ENCODE results near the gene SLC3A2. TPM values are rescaled to one million over a fixed set of nuclear protein-coding genes. Genes with fewer than 3 reads are reported as not detected.

The SLC3A2 gene
- total and polyA plus RNA-seq, 2 of the 13 experiments (the other 11 are each of a cell fraction or from before 2014, with no cell fraction given): 213 to 226 TPM

DNA sequence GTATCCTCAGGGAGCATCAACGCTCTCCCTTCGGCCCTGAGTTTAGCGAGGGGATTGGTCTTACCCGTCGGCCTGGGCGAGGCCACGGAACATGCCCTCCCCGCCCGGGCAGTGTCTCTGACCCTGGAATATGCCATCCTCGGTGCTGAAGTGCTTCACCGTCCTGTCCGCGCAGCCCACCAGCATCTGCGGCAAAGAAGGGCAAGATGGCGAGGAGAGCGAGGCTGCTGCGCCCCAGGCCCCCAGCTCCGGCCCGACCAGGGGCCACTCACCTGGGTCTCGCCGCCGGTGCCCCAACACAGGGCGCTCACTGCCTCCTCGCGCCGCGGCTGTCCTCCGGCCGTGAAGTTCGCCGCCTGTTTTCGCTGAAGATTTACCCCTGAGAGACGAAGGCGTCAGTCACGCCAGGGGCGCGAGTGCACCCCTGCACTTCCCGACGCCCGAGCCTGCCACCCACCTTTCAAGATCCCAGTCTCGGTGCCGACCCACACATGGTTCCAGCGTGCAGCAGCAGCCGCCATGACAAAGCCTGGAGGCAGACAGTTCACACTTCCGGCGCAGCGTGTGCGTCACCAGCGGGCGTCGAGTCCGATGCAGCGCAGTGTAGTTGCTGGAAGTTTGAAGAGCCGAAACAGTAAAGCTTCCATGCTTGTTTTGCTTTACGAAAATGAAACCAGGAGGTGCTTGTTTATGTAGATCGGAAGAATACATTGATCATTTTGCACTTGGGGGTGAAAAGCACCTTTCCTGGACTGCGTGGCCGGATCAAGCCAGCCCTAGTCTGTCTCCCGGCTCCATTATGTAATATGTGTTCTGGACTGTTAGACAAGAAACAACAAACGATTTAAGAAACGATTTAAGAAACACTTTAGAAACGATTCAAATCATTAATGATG is 41.4 kb upstream of the SLC3A2 start, which contains the start of gene WDR74 (continued):
- TF ChIP-seq IKZF1 (IDR thresholded peaks at IDR 0.05): no peak
- no peak for TF ChIP-seq ZSCAN20 (CRISPR knock-in tag; IDR thresholded peaks at IDR 0.05; ENCODE audit: borderline replicate concordance)
- TF ChIP-seq ZNF570 (CRISPR knock-in tag; IDR thresholded peaks at IDR 0.05; ENCODE audit: borderline replicate concordance): no peak
- peak; percentile 93; the same call in 1 of the 2 replicates for TF ChIP-seq ZIK1 (CRISPR knock-in tag; IDR thresholded peaks at IDR 0.05; ENCODE audit: borderline replicate concordance, low read depth)
- no peak for TF ChIP-seq ZNF468 (CRISPR knock-in tag; IDR thresholded peaks at IDR 0.05)
- peak; percentile 97 for TF ChIP-seq KDM2A (CRISPR knock-in tag; IDR thresholded peaks at IDR 0.05; ENCODE audit: borderline replicate concordance, low read depth)
- TF ChIP-seq, protein P1, sequence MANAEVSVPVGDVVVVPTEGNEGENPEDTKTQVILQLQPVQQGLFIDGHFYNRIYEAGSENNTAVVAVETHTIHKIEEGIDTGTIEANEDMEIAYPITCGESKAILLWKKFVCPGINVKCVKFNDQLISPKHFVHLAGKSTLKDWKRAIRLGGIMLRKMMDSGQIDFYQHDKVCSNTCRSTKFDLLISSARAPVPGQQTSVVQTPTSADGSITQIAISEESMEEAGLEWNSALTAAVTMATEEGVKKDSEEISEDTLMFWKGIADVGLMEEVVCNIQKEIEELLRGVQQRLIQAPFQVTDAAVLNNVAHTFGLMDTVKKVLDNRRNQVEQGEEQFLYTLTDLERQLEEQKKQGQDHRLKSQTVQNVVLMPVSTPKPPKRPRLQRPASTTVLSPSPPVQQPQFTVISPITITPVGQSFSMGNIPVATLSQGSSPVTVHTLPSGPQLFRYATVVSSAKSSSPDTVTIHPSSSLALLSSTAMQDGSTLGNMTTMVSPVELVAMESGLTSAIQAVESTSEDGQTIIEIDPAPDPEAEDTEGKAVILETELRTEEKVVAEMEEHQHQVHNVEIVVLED (CRISPR knock-in tag; IDR thresholded peaks at IDR 0.05; ENCODE audit: borderline replicate concordance): peak; percentile 82
- TF ChIP-seq NAIF1 (CRISPR knock-in tag; IDR thresholded peaks at IDR 0.05; ENCODE audit: borderline replicate concordance): no peak
- TF ChIP-seq ZBTB42 (CRISPR knock-in tag; IDR thresholded peaks at IDR 0.05): peak; percentile 22; the same call in 1 of the 2 replicates
- TF ChIP-seq ZNF232 (CRISPR knock-in tag; IDR thresholded peaks at IDR 0.05; ENCODE audit: borderline replicate concordance): no peak
- no peak for TF ChIP-seq NFE2L1 (CRISPR knock-in tag; IDR thresholded peaks at IDR 0.05; ENCODE audit: borderline replicate concordance)
- TF ChIP-seq, protein P2, sequence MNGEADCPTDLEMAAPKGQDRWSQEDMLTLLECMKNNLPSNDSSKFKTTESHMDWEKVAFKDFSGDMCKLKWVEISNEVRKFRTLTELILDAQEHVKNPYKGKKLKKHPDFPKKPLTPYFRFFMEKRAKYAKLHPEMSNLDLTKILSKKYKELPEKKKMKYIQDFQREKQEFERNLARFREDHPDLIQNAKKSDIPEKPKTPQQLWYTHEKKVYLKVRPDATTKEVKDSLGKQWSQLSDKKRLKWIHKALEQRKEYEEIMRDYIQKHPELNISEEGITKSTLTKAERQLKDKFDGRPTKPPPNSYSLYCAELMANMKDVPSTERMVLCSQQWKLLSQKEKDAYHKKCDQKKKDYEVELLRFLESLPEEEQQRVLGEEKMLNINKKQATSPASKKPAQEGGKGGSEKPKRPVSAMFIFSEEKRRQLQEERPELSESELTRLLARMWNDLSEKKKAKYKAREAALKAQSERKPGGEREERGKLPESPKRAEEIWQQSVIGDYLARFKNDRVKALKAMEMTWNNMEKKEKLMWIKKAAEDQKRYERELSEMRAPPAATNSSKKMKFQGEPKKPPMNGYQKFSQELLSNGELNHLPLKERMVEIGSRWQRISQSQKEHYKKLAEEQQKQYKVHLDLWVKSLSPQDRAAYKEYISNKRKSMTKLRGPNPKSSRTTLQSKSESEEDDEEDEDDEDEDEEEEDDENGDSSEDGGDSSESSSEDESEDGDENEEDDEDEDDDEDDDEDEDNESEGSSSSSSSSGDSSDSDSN (CRISPR knock-in tag; IDR thresholded peaks at IDR 0.05): peak; percentile 84
- 0 out of 2 replicates have a peak, but pooled peaks have one; percentile 32 for TF ChIP-seq ZNF354B (CRISPR knock-in tag; IDR thresholded peaks at IDR 0.05)
- peak; percentile 94 for TF ChIP-seq SPEN (CRISPR knock-in tag; IDR thresholded peaks at IDR 0.05; ENCODE audit: low read depth)
- TF ChIP-seq, protein P3, sequence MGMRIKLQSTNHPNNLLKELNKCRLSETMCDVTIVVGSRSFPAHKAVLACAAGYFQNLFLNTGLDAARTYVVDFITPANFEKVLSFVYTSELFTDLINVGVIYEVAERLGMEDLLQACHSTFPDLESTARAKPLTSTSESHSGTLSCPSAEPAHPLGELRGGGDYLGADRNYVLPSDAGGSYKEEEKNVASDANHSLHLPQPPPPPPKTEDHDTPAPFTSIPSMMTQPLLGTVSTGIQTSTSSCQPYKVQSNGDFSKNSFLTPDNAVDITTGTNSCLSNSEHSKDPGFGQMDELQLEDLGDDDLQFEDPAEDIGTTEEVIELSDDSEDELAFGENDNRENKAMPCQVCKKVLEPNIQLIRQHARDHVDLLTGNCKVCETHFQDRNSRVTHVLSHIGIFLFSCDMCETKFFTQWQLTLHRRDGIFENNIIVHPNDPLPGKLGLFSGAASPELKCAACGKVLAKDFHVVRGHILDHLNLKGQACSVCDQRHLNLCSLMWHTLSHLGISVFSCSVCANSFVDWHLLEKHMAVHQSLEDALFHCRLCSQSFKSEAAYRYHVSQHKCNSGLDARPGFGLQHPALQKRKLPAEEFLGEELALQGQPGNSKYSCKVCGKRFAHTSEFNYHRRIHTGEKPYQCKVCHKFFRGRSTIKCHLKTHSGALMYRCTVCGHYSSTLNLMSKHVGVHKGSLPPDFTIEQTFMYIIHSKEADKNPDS (CRISPR knock-in tag; IDR thresholded peaks at IDR 0.05): no peak
- no peak for TF ChIP-seq MTA3 (CRISPR knock-in tag; IDR thresholded peaks at IDR 0.05)
- peak; percentile 88 for TF ChIP-seq MED8 (CRISPR knock-in tag; IDR thresholded peaks at IDR 0.05; ENCODE audit: insufficient replicate concordance)
- TF ChIP-seq, protein P4, sequence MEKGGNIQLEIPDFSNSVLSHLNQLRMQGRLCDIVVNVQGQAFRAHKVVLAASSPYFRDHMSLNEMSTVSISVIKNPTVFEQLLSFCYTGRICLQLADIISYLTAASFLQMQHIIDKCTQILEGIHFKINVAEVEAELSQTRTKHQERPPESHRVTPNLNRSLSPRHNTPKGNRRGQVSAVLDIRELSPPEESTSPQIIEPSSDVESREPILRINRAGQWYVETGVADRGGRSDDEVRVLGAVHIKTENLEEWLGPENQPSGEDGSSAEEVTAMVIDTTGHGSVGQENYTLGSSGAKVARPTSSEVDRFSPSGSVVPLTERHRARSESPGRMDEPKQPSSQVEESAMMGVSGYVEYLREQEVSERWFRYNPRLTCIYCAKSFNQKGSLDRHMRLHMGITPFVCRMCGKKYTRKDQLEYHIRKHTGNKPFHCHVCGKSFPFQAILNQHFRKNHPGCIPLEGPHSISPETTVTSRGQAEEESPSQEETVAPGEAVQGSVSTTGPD (CRISPR knock-in tag; IDR thresholded peaks at IDR 0.05): no peak
- peak; percentile 97 for TF ChIP-seq YY1 (IDR thresholded peaks at IDR 0.05; ENCODE audit: insufficient read depth, insufficient replicate concordance, low read depth, low read length)
- TF ChIP-seq ZBTB8A (CRISPR knock-in tag; IDR thresholded peaks at IDR 0.05; ENCODE audit: borderline replicate concordance, low read depth): peak; percentile 50; the same call in 1 of the 2 replicates
- peak; percentile 73; the same call in 1 of the 2 replicates for TF ChIP-seq ZNF670 (CRISPR knock-in tag; IDR thresholded peaks at IDR 0.05; ENCODE audit: borderline replicate concordance)
